Lower lobe of right lung (tissue), 2 donors: ENCODE results near the gene ARHGEF3. TPM values are rescaled to one million over a fixed set of nuclear protein-coding genes. Genes with fewer than 3 reads are reported as not detected.
A peak's percentile ranks its signal among the peaks of the same experiment; 100 is the strongest.

ENCODE experiments used
- ATAC-seq, 2 donors: fragments of 200-7000 bp; cut with Tn5 transposase; one replicate each; pipeline ENCODE4 v1.9.1; 2020 to 2022; ENCODE audit warnings: mild to moderate bottlenecking in 2 of 2, moderate library complexity in 2 of 2
- DNase-seq: peaks from one replicate; pipeline ENCODE4 v3.0.0-alpha.2; 2020
- H3K27ac ChIP-seq: fragments of 200-600 bp; one replicate; pipeline ENCODE4 v1.8.0; 2022
- H3K27me3 ChIP-seq: fragments of 200-600 bp; one replicate; pipeline ENCODE4 v1.8.0; 2022; ENCODE audit warnings: low read depth
- H3K36me3 ChIP-seq: fragments of 200-600 bp; one replicate; pipeline ENCODE4 v1.8.0; 2022; ENCODE audit warnings: mild to moderate bottlenecking
- H3K4me1 ChIP-seq: fragments of 200-600 bp; one replicate; pipeline ENCODE4 v1.8.0; 2022
- H3K4me3 ChIP-seq: fragments of 200-600 bp; one replicate; pipeline ENCODE4 v1.8.0; 2022; ENCODE audit warnings: mild to moderate bottlenecking
- H3K9me3 ChIP-seq: fragments of 200-600 bp; one replicate; pipeline ENCODE4 v1.8.0; 2022
- intact Hi-C: fragments of 100-400 bp; cut with DNase I; formaldehyde crosslinking; loops from one replicate; pipeline ENCODE4 v1.11.0; 2022
- total RNA-seq: library from RNA; stranded (reverse); fragmentation: NEBNext Ultra II Directional; extraction: Animal tissue kit (Norgen Biotek cat#: 25700); gene quantifications from one replicate; pipeline ENCODE4 v1.2.1, GENCODE V29; 2021
- TF ChIP-seq, protein P1 (sequence below): fragments of 200-600 bp; IDR thresholded peaks from one replicate; pipeline ENCODE4 v1.8.0; 2022; ENCODE audit warnings: antibody characterized with exemption, mild to moderate bottlenecking
- donor health status: DM: no; HTN: yes; CAD: no; lungs with severe emphysema.

Gene ARHGEF3
- total RNA-seq, 1 donor from 2014 or later: 48.0 TPM

DNA sequence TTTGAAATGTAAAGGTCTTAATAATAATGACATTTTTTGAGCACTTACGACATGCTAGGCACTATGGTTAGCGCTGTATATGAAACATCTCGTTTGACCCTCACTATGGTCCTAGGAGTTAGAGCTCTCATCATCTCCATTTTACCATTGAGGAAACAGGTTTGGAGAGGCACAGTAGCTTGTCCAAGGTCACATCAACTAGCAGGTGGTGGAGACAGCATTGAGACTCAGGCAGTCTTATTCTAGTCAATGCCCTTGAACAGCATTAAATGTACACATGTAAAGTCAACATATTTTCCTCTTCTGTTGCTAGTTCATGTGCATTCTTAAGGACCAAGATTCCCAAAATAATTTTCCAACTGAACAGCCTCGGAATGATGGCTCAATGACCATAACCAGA is 4.8 kb downstream of the ARHGEF3 start:
- H3K4me3 ChIP-seq: no peak overlapping the region
- H3K27ac ChIP-seq: peak overlapping the region; percentile 65
- intact Hi-C loops: no loop called here
- H3K27me3 ChIP-seq: no peaks in the 10 kb centered on the region
- no peaks in the 10 kb centered on the region for H3K36me3 ChIP-seq
- DNase-seq: no peak
- TF ChIP-seq, protein P1, sequence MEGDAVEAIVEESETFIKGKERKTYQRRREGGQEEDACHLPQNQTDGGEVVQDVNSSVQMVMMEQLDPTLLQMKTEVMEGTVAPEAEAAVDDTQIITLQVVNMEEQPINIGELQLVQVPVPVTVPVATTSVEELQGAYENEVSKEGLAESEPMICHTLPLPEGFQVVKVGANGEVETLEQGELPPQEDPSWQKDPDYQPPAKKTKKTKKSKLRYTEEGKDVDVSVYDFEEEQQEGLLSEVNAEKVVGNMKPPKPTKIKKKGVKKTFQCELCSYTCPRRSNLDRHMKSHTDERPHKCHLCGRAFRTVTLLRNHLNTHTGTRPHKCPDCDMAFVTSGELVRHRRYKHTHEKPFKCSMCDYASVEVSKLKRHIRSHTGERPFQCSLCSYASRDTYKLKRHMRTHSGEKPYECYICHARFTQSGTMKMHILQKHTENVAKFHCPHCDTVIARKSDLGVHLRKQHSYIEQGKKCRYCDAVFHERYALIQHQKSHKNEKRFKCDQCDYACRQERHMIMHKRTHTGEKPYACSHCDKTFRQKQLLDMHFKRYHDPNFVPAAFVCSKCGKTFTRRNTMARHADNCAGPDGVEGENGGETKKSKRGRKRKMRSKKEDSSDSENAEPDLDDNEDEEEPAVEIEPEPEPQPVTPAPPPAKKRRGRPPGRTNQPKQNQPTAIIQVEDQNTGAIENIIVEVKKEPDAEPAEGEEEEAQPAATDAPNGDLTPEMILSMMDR: no peak
- ATAC-seq: no peak
- H3K4me1 ChIP-seq: peaks cover 76% of the 10 kb centered on the region
- H3K9me3 ChIP-seq: no peaks in the 10 kb centered on the region

DNA sequence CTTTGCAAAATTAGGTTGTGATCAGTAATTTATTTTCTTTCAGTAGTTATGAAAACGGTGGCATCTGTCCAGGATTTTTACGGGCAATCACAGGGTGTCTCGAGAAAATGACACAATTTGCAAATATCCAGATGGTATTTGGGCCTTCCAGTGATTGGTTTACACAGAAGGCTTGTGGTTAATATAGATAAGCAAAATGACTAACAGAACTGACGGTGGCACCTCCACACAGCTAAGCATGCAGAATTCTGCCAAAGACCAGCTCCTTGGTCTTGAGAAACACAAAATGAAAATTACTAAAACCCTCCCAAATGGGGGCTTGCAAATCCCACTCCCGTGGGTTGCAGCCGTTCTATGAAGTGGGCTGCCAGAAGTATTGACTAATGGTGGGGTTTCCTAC is 5.5 kb downstream of the ARHGEF3 start:
- DNase-seq: no peak
- peaks cover 84% of the 10 kb centered on the region for H3K4me1 ChIP-seq
- H3K4me3 ChIP-seq: no peak overlapping the region
- TF ChIP-seq, protein P1: no peak
- H3K27ac ChIP-seq: peak overlapping the region; percentile 65
- no peaks in the 10 kb centered on the region for H3K27me3 ChIP-seq
- intact Hi-C loops: no loop called here
- peak in 1 of 2 donors; percentile 38 for ATAC-seq
- no peaks in the 10 kb centered on the region for H3K9me3 ChIP-seq
- no peaks in the 10 kb centered on the region for H3K36me3 ChIP-seq

DNA sequence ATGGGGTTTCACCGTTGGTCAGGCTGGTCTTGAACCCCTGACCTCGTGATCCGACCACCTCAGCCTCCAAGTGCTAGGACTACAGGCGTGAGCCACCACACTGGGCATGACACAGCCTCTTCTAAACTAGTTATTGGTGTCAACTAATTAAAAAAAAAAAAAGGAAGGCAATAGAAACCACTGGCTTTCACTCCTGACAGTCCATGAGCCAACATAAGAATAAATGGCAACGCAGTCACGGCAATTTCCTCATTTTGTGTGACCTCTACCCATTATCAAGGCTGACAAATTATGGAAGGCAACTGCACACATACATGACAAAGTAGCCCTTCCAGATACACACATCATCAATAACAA is 5.9 kb downstream of the ARHGEF3 start:
- H3K4me3 ChIP-seq: no peak overlapping the region
- peak; percentile 54 for DNase-seq
- no peaks in the 10 kb centered on the region for H3K27me3 ChIP-seq
- ATAC-seq: peak; percentile 5 to 62
- H3K36me3 ChIP-seq: no peaks in the 10 kb centered on the region
- intact Hi-C loops: no loop called here
- TF ChIP-seq, protein P1: no peak
- peak overlapping the region; percentile 65 for H3K27ac ChIP-seq
- H3K4me1 ChIP-seq: peaks cover 88% of the 10 kb centered on the region
- no peaks in the 10 kb centered on the region for H3K9me3 ChIP-seq

DNA sequence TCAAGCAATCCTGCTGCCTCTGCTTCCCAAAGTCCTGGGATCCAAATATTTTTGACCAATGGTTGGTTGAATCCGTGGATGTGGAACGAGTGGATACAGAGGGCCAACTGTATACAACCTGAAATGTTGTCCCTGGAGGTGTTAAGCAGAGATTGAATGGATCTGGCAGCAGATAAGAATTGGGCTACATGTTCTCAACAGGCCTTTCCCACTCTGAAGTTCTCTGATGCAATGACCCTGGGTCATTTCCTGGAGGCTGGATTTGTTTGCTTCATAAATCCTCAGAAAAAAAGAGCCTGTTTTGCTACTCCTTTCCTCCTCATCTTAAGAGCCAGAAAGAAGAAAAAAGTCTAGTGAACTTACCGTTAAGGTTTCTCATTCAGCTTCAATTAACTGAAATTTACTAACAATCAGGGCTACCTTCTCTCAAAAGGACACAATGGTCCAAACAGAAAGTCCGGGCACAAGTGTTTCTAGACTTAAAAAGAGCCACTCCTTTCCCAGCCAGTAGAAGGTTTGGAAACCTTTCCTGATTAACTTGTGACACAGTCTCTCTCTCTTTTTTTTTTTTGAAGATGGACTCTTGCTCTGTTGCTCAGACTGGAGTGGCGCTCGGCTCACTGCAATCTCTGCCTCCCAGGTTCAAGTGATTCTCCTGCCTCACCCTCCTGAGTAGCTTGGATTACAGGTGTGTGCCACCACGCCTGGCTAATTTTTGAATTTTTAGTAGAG is 6.5 kb downstream of the ARHGEF3 start:
- ATAC-seq: peak; percentile 67 to 71
- Histone ChIP-seq H3K36me3 (no peaks in the 10 kb centered on the region), H3K4me3 (no peak overlapping the region), H3K9me3 (no peaks in the 10 kb centered on the region), H3K4me1 (peaks cover 90% of the 10 kb centered on the region), H3K27me3 (no peaks in the 10 kb centered on the region), H3K27ac (peak overlapping the region; percentile 65)
- intact Hi-C loops: no loop called here
- TF ChIP-seq, protein P1: no peak
- DNase-seq: no peak

DNA sequence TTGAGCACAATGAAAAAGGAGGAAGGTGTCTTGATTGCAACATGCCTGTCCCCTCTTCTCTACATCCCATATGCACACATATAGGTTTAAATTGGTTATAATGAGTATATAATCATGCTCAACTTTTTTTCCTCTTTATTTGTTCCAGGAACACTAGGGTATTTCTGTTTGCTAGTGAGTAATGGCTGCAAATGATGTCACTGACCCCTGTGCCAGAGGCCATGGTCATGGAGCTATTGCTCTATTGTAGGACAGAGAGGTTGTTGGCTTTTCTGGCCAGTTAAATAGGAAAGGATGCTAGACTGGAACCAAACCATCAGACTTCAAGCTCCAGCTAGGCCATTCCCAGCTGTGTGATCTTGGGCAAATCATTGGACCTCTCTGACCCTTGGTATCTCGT is 9.6 kb downstream of the ARHGEF3 start:
- intact Hi-C loops: no loop called here
- no peaks in the 10 kb centered on the region for H3K36me3 ChIP-seq
- TF ChIP-seq, protein P1: no peak
- peaks cover 92% of the 10 kb centered on the region for H3K4me1 ChIP-seq
- H3K4me3 ChIP-seq: no peak overlapping the region
- ATAC-seq: no peak
- no peak overlapping the region for H3K27ac ChIP-seq
- H3K9me3 ChIP-seq: no peaks in the 10 kb centered on the region
- H3K27me3 ChIP-seq: no peaks in the 10 kb centered on the region
- DNase-seq: no peak
